Uterus (tissue), 4 donors: ENCODE measurements around the gene CORO1C. TPM values are rescaled to one million over a fixed set of nuclear protein-coding genes. Genes with fewer than 3 reads are reported as not detected.

Experiments used
- DNase-seq, 2 donors: peaks; one replicate each; pipeline ENCODE4 v3.0.0-alpha.2; 2019 to 2020
- H3K27ac ChIP-seq, 2 donors: fragments of 200-600 bp; sonication (generic); 1 replicate in 1 of 2; 2 replicates in 1 of 2; pipeline ENCODE4 v1.5.1; 2016 to 2018
- H3K27me3 ChIP-seq, 2 donors: fragments of 200-600 bp; sonication (generic); one replicate each; pipeline ENCODE4 v1.5.1; 2018 to 2019; ENCODE audit warnings: control low read depth in 1 of 2
- H3K36me3 ChIP-seq, 2 donors: fragments of 200-600 bp; sonication (generic); one replicate each; pipeline ENCODE4 v1.5.1; 2019; ENCODE audit warnings: control low read depth in 1 of 2
- H3K4me1 ChIP-seq, 2 donors: fragments of 200-600 bp; sonication (generic); one replicate each; pipeline ENCODE4 v1.5.1; 2018 to 2019; ENCODE audit warnings: control low read depth in 1 of 2
- H3K4me3 ChIP-seq, 2 donors: fragments of 200-600 bp; sonication (generic); 1 replicate in 1 of 2; 2 replicates in 1 of 2; pipeline ENCODE4 v1.5.1; 2018 to 2019; ENCODE audit warnings: mild to moderate bottlenecking in 1 of 2
- H3K9me3 ChIP-seq, 2 donors: fragments of 200-600 bp; sonication (generic); one replicate each; pipeline ENCODE4 v1.5.1; 2019; ENCODE audit warnings: control low read depth in 1 of 2
- CTCF ChIP-seq, 4 experiments: fragments of 200-600 bp in 2 of 4; fragments of 450-650 bp in 2 of 4; sonication (generic) in 2 of 4; IDR thresholded peaks; one replicate each; pipeline ENCODE4 v1.5.1; 2016 to 2019; ENCODE audit warnings: antibody characterized with exemption in 4 of 4, mild to moderate bottlenecking in 2 of 4, moderate library complexity in 1 of 4
- POLR2A ChIP-seq, 2 donors: fragments of 450-650 bp; IDR thresholded peaks; one replicate each; pipeline ENCODE4 v1.6.1; 2016; ENCODE audit warnings: antibody characterized with exemption in 2 of 2, mild to moderate bottlenecking in 1 of 2, moderate library complexity in 1 of 2
- intact Hi-C: fragments of 100-400 bp; cut with DNase I; formaldehyde crosslinking; loops from one replicate; pipeline ENCODE4 v1.15.1; 2023; ENCODE audit warnings: low total_unique reads
- total RNA-seq, 4 donors: library from RNA; depleted of rRNA in 3 of 4; stranded (reverse); fragments of >200 nt in 3 of 4; gene quantifications; one replicate each; pipeline versions ENCODE4 v1.1.0 to v1.2.4, GENCODE V29; 2014 to 2023
- donor health status: DM: yes; HTN: yes; CAD: no.

Gene CORO1C
- total RNA-seq, 4 donors from 2014 or later: 129 to 357 (median 235) TPM

- DNase-seq: no peak
- Histone ChIP-seq H3K27ac (peak overlapping the region; percentile 96 to 98), H3K9me3 (no peaks in the 10 kb centered on the region), H3K36me3 (no peaks in the 10 kb centered on the region), H3K4me1 (no peaks in the 10 kb centered on the region), H3K4me3 (peak overlapping the region; percentile 64 to 87), H3K27me3 (no peaks in the 10 kb centered on the region)
- intact Hi-C loops: loop anchor here (10.0 kb wide), 2 partner anchors 65 to 75 kb away; no protein-coding TSS in a partner anchor
- TF ChIP-seq CTCF (IDR thresholded peaks at IDR 0.05): no peak
- peak in 1 of 2 donors; percentile 6 for TF ChIP-seq POLR2A (IDR thresholded peaks at IDR 0.05)
Measured at GRCh38 chr12:108729612-108730364, 1.5 kb downstream of the CORO1C start.

- Histone ChIP-seq H3K36me3 (no peaks in the 10 kb centered on the region), H3K27me3 (no peaks in the 10 kb centered on the region), H3K4me3 (peak overlapping the region; percentile 64 to 87), H3K9me3 (no peaks in the 10 kb centered on the region), H3K4me1 (peaks cover 0 to 4% of the 10 kb centered on the region in 2 donors), H3K27ac (peak overlapping the region; percentile 96 to 98)
- DNase-seq: no peak
- no peak for TF ChIP-seq POLR2A (IDR thresholded peaks at IDR 0.05)
- TF ChIP-seq CTCF (IDR thresholded peaks at IDR 0.05): no peak
- intact Hi-C loops: no loop called here
Measured at GRCh38 chr12:108728820-108729611, 2.3 kb downstream of the CORO1C start.

GRCh38 chr12:108727868-108728735 is 3.2 kb downstream of the CORO1C start:
- Histone ChIP-seq H3K9me3 (no peaks in the 10 kb centered on the region), H3K36me3 (no peaks in the 10 kb centered on the region), H3K4me1 (peaks cover 0 to 12% of the 10 kb centered on the region in 2 donors), H3K4me3 (peak overlapping the region in 1 of 2 donors; percentile 64), H3K27ac (peak overlapping the region; percentile 96 to 98), H3K27me3 (no peaks in the 10 kb centered on the region)
- no peak for DNase-seq
- intact Hi-C loops: no loop called here
- TF ChIP-seq CTCF (IDR thresholded peaks at IDR 0.05) (no peak), POLR2A (IDR thresholded peaks at IDR 0.05) (no peak)

DNA sequence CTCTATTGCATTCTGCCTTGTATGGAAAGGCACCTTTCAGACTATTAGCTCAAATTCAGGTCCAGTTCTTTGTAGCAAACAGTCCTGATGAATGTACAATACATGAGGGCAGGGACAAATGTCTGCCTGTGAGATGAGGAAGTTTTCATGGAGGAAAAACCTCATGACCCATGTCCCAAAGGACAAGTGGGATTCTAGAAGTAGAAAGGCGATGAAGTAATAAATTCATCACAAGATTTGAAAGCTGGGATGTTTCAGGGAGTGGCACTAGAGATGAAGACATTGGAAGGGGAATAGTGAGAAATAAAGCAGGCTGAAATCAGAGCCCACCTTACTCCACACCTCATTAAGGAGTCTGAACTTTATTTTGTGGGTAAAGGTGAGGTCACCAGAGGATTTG is 4.2 kb downstream of the CORO1C start:
- H3K27ac ChIP-seq: peak overlapping the region; percentile 76 to 98
- no peaks in the 10 kb centered on the region for H3K9me3 ChIP-seq
- peaks cover 2 to 18% of the 10 kb centered on the region in 2 donors for H3K4me1 ChIP-seq
- intact Hi-C loops: no loop called here
- no peak for DNase-seq
- no peak overlapping the region for H3K4me3 ChIP-seq
- TF ChIP-seq CTCF (IDR thresholded peaks at IDR 0.05): no peak
- no peak for TF ChIP-seq POLR2A (IDR thresholded peaks at IDR 0.05)
- no peaks in the 10 kb centered on the region for H3K36me3 ChIP-seq
- no peaks in the 10 kb centered on the region for H3K27me3 ChIP-seq
